ENCODE data around the gene ADISSP. TPM values are rescaled to one million over a fixed set of nuclear protein-coding genes. Genes with fewer than 3 reads are reported as not detected.

Gene ADISSP
- total RNA-seq, 1 donor from 2014 or later, result 62.0 TPM

DNA sequence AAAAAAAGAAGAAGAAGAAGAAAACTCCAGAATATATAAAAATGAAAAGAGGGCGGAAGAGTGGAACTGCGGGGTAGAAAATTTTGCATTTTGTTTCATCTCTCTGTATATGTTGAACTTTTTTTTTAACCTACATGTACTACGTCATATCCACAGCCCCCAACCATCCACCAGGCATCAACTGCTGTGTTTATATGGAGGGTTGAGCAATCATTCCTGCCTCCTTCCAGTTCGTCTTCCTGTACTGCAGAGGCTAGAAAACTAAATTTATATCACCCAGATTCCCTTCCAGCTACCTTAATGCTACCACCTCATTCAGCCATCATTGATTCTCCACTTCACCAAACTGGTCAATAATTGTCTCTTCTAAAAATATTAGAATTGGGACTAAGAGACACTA is 45.6 kb downstream of the ADISSP start:
- DNase-seq (ENCODE audit: low read depth), result no peak
- H3K4me3 ChIP-seq (ENCODE audit: low read depth, low read length), result no peak overlapping the region
- TF ChIP-seq, protein P1, sequence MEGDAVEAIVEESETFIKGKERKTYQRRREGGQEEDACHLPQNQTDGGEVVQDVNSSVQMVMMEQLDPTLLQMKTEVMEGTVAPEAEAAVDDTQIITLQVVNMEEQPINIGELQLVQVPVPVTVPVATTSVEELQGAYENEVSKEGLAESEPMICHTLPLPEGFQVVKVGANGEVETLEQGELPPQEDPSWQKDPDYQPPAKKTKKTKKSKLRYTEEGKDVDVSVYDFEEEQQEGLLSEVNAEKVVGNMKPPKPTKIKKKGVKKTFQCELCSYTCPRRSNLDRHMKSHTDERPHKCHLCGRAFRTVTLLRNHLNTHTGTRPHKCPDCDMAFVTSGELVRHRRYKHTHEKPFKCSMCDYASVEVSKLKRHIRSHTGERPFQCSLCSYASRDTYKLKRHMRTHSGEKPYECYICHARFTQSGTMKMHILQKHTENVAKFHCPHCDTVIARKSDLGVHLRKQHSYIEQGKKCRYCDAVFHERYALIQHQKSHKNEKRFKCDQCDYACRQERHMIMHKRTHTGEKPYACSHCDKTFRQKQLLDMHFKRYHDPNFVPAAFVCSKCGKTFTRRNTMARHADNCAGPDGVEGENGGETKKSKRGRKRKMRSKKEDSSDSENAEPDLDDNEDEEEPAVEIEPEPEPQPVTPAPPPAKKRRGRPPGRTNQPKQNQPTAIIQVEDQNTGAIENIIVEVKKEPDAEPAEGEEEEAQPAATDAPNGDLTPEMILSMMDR (conservative IDR thresholded peaks at IDR 0.05; ENCODE audit: low read depth, low read length), result no peak

DNA sequence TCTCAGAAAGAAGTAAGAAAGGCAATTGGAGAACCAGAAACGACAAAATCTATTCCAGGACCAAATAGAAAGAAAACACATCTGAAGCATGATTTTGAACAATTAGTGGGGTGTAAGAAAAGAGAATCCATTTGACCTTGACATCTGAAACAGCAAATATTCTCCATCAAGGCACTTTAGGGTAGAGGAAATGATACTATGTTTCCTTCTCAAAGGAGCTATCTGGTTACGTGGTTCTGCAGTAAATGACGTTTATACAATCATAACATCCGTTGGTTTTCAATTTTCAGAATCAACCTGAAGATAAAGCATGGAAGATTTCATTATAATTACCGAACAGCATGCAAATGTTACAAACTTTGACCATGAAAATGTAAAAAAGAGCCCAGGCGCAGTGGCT is 46.9 kb downstream of the ADISSP start:
- TF ChIP-seq, protein P1 (conservative IDR thresholded peaks at IDR 0.05; ENCODE audit: low read depth, low read length), result no peak
- DNase-seq (ENCODE audit: low read depth), result no peak
- no peak overlapping the region for H3K4me3 ChIP-seq (ENCODE audit: low read depth, low read length)

GRCh38 chr20:3720068-3720467 is 47.5 kb downstream of the ADISSP start:
- TF ChIP-seq, protein P1 (conservative IDR thresholded peaks at IDR 0.05; ENCODE audit: low read depth, low read length), result no peak
- DNase-seq (ENCODE audit: low read depth), result no peak
- H3K4me3 ChIP-seq (ENCODE audit: low read depth, low read length), result no peak overlapping the region

GRCh38 chr20:3719046-3719445 is 48.5 kb downstream of the ADISSP start:
- no peak overlapping the region for H3K4me3 ChIP-seq (ENCODE audit: low read depth, low read length)
- DNase-seq (ENCODE audit: low read depth), result no peak
- TF ChIP-seq, protein P1 (conservative IDR thresholded peaks at IDR 0.05; ENCODE audit: low read depth, low read length), result no peak

DNA sequence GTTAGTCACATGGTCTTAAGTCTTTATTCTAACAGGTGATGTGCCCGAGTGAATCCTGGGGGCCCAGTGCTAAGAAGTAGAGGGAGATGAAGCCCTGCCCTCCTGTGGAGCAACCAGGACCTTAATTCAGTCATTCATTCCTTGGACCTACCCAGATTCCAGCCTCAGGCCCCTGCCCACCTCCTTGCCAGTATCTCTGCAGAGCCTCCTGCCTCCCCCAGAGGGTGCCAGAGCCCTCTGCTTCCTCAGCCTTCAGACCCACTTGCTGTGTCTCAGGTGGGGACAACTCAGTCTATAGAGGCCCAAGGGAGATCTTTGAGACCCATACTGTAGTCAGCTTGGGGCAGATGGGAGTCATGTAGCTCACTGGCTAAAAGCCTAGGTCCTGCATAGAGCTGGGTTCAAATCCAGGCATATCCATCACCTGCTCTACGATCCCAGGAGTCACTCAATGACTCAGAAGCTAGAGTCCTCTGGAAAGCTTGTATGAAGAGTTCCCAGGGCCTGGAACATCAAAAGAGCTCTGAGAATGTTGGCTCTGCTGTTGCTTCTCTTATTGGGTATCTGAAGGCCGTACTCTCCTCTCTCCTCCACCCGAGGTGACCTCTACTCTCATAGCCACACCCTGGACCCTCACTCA is 51.2 kb downstream of the ADISSP start:
- no peak overlapping the region for H3K4me3 ChIP-seq (ENCODE audit: low read depth, low read length)
- TF ChIP-seq, protein P1 (conservative IDR thresholded peaks at IDR 0.05; ENCODE audit: low read depth, low read length), result peak; percentile 87
- DNase-seq (ENCODE audit: low read depth), result no peak

DNA sequence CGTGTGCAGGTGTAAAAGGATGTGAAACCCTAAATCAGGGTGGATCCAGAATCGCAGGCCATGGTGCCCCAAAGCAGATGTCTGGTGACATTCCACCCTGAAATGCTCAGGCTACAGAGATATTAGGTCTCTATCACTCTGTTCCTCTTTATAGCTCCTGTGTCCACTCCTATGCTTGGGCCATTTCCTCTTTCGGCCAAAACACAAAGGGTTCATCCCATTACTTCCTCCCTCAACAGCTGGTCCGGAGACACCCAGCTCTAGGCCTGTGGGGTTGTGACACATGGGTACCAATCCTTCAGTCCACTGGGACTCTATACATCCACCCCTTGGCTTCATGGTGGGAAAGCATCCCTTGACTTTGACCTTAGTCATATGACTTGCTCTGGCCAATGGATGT is 53.5 kb downstream of the ADISSP start:
- H3K4me3 ChIP-seq (ENCODE audit: low read depth, low read length), result no peak overlapping the region
- TF ChIP-seq, protein P1 (conservative IDR thresholded peaks at IDR 0.05; ENCODE audit: low read depth, low read length), result no peak
- DNase-seq (ENCODE audit: low read depth), result no peak

DNA sequence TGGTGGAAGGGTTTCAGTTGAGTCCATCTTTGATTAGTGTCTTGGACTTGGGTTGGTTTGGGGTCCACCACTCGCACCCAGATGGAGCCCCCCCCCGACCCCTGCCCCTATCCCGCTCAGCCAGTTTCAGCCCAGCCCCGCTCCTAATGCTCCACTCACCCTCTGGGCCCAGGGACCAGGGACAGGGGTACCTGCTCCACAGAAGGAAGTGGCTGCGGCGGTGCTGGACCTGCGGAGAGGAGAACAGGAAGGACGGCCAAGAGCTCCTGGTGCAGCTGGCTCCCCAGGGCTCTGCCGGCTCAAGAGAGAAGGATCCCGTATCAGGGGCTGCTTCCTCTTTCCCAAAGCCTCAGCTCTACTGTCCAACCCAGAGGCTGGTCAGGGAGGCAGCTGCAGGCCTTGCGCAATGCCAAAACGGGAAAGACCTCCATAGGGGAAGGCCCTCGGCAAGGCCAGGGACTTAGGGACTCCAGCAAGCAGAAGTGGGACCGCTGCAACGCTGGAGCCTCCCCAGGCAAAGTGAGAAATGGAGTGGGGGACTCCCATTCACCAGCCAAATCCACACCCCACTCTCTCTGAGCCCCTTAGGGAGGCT is 55.2 kb downstream of the ADISSP start, which contains the start of gene SIGLEC1:
Gene SIGLEC1 (minus strand): TSS at position 322 of the 595 bp plus-strand sequence. CDS start 5,472 bp downstream, outside the sequence.
- TF ChIP-seq, protein P1 (conservative IDR thresholded peaks at IDR 0.05; ENCODE audit: low read depth, low read length), result no peak

More for the DNA sequence above, 55.2 kb downstream of the ADISSP start, which contains the start of gene SIGLEC1:
- H3K4me3 ChIP-seq (ENCODE audit: low read depth, low read length), result no peak within 1 kb of the TSS
- DNase-seq (ENCODE audit: low read depth), result no peak

Measured in epithelial cell of proximal tubule (primary cell).